ENCODE data around the gene RAP2A. TPM values are rescaled to one million over a fixed set of nuclear protein-coding genes. Genes with fewer than 3 reads are reported as not detected.

RAP2A gene
- total RNA-seq, 4 donors from 2014 or later, result 15.8 to 26.9 (median 18.2) TPM

GRCh38 chr13:97502706-97503105 is 68.7 kb downstream of the RAP2A start:
- no peak for TF ChIP-seq CTCF (IDR thresholded peaks at IDR 0.05)
- no peak for TF ChIP-seq POLR2A (IDR thresholded peaks at IDR 0.05)
- DNase-seq, result no peak
- intact Hi-C loops (cut with DNase I), result no loop called here
- Histone ChIP-seq H3K4me3 (replicated peaks in 1 of 3) (no peak overlapping the region), H3K27ac (no peak overlapping the region), H3K27me3 (no peaks in the 10 kb centered on the region), H3K4me1 (no peaks in the 10 kb centered on the region), H3K36me3 (no peaks in the 10 kb centered on the region), H3K9me3 (no peaks in the 10 kb centered on the region)
- 41 to 44% methylated on average over 1 of the region's 1 CpG for WGBS, 2 donors

GRCh38 chr13:97505017-97505416 is 71.0 kb downstream of the RAP2A start:
- no peaks in the 10 kb centered on the region for H3K9me3 ChIP-seq
- no peak overlapping the region for H3K4me3 ChIP-seq (replicated peaks in 1 of 3)
- no peak overlapping the region for H3K27ac ChIP-seq
- no peak for DNase-seq
- no peaks in the 10 kb centered on the region for H3K27me3 ChIP-seq
- WGBS, 2 donors, result 100% methylated on average over 1 of the region's 1 CpG
- intact Hi-C loops (cut with DNase I), result no loop called here
- no peak for TF ChIP-seq POLR2A (IDR thresholded peaks at IDR 0.05)
- TF ChIP-seq CTCF (IDR thresholded peaks at IDR 0.05), result no peak
- H3K4me1 ChIP-seq, result no peaks in the 10 kb centered on the region
- H3K36me3 ChIP-seq, result no peaks in the 10 kb centered on the region

GRCh38 chr13:97506511-97506910 is 72.5 kb downstream of the RAP2A start:
- Histone ChIP-seq H3K4me3 (replicated peaks in 1 of 3) (no peak overlapping the region), H3K4me1 (no peaks in the 10 kb centered on the region), H3K27me3 (no peaks in the 10 kb centered on the region), H3K27ac (no peak overlapping the region), H3K36me3 (no peaks in the 10 kb centered on the region), H3K9me3 (no peaks in the 10 kb centered on the region)
- DNase-seq, result no peak
- 70 to 72% methylated on average over 4 of the region's 4 CpGs for WGBS, 2 donors
- intact Hi-C loops (cut with DNase I), result no loop called here
- no peak for TF ChIP-seq CTCF (IDR thresholded peaks at IDR 0.05)
- TF ChIP-seq POLR2A (IDR thresholded peaks at IDR 0.05), result no peak

- Histone ChIP-seq H3K4me3 (replicated peaks in 1 of 3) (no peak overlapping the region), H3K4me1 (no peaks in the 10 kb centered on the region), H3K27ac (no peak overlapping the region), H3K27me3 (no peaks in the 10 kb centered on the region), H3K36me3 (no peaks in the 10 kb centered on the region), H3K9me3 (no peaks in the 10 kb centered on the region)
- WGBS, 2 donors, result 89 to 92% methylated on average over 2 to 3 of the region's 3 CpGs
- no peak for TF ChIP-seq POLR2A (IDR thresholded peaks at IDR 0.05)
- TF ChIP-seq CTCF (IDR thresholded peaks at IDR 0.05), result no peak
- no peak for DNase-seq
- intact Hi-C loops (cut with DNase I), result no loop called here
Measured at GRCh38 chr13:97512732-97513131, 78.8 kb downstream of the RAP2A start.

GRCh38 chr13:97515643-97516042 is 81.7 kb downstream of the RAP2A start:
- Histone ChIP-seq H3K4me3 (replicated peaks in 1 of 3) (no peak overlapping the region), H3K4me1 (no peaks in the 10 kb centered on the region), H3K27ac (no peak overlapping the region), H3K9me3 (no peaks in the 10 kb centered on the region), H3K27me3 (no peaks in the 10 kb centered on the region), H3K36me3 (no peaks in the 10 kb centered on the region)
- no peak for TF ChIP-seq CTCF (IDR thresholded peaks at IDR 0.05)
- no peak for TF ChIP-seq POLR2A (IDR thresholded peaks at IDR 0.05)
- intact Hi-C loops (cut with DNase I), result no loop called here
- 91 to 92% methylated on average over 1 of the region's 1 CpG for WGBS, 2 donors
- no peak for DNase-seq
